SHP77 (cell line): ENCODE data around the gene S100A16.

ENCODE experiments used
- DNase-seq, 2 experiments: peaks; one replicate each; lab custom pipeline; 2025; lab: John Stamatoyannopoulos, UW

The S100A16 gene

DNA sequence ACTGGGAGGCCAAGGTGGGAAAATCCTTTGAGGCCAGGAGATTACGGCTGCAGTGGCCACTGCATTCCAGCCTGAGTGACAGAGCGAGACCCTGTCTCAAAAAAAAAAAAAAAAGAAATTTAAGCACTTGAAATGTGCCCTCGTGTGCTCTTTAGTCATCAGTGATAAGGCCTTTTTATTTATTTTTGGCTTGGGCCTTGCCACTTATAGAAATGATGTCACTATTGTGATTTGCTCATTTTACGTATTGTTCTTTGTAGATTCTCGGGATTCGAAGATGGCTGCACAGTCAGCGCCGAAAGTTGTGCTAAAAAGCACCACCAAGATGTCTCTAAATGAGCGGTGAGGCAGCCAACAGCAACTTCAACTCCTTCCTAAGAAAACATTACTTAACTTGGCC, 23.4 kb upstream of the S100A16 start:
- no peak for DNase-seq

DNA sequence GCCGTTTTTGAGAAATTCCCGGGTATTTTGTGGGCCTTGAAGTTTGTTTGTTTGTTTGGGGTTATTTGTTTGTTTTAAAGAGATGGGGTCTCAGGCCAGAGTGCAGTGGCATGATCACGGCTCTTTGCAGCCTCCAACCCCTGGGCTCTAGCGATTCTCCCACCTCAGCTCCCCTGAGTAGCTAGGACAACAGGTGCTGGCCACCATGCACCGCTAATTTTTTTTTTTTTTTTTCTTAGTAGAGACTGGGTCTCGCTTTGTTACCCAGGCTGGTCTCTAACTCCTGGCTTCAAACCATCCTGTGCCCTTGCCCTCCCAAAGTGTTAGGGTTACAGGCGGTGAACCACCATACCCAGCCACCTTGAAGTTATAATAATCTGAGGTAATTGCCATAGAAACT, 22.9 kb upstream of the S100A16 start:
- DNase-seq, result no peak

GRCh38 chr1:153633754-153634665, 21.1 kb upstream of the S100A16 start, which contains the start of gene CHTOP:
Gene CHTOP, plus strand, starts transcription at chr1:153634066. Its CDS starts 2,523 bp downstream, at chr1:153636589.
- peak; percentile 100 for DNase-seq

GRCh38 chr1:153633161-153633753, 20.3 kb upstream of the S100A16 start:
- peak in 1 of 2 experiments; percentile 78 for DNase-seq

- no peak for DNase-seq
These were observed 18.4 kb upstream of the S100A16 start for GRCh38 chr1:153631047-153632022.

GRCh38 chr1:153630384-153630783, 17.4 kb upstream of the S100A16 start:
- DNase-seq, result no peak

DNA sequence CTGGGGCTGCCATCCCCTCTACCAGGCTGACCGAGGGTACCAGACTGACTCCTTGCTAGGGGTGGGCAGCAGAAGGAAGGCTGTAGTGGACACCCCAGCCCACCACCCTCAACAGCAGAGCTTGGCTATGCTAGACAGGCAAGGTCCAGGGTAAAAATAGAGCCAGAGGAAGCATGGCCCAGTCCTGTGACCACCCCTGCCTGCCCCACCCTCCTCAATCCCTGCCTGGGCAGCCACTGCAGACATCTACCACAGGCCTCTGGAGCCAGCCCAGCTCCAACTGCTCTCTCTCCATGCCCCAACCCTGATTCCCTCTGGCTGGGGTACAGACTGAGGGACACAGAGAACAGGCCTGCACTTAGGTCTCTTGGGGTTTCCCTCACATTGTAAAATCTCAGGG, 17.0 kb upstream of the S100A16 start:
- no peak for DNase-seq

- DNase-seq, result no peak
These were observed 16.4 kb upstream of the S100A16 start for GRCh38 chr1:153629343-153629665.

- no peak for DNase-seq
These were observed 15.9 kb upstream of the S100A16 start for GRCh38 chr1:153628638-153629342.

GRCh38 chr1:153627715-153628626, 15.0 kb upstream of the S100A16 start, which contains the start of gene S100A1:
Gene S100A1, plus strand, starts transcription at chr1:153628434. Its CDS starts 2,088 bp downstream, at chr1:153630522.
- DNase-seq, result no peak

DNA sequence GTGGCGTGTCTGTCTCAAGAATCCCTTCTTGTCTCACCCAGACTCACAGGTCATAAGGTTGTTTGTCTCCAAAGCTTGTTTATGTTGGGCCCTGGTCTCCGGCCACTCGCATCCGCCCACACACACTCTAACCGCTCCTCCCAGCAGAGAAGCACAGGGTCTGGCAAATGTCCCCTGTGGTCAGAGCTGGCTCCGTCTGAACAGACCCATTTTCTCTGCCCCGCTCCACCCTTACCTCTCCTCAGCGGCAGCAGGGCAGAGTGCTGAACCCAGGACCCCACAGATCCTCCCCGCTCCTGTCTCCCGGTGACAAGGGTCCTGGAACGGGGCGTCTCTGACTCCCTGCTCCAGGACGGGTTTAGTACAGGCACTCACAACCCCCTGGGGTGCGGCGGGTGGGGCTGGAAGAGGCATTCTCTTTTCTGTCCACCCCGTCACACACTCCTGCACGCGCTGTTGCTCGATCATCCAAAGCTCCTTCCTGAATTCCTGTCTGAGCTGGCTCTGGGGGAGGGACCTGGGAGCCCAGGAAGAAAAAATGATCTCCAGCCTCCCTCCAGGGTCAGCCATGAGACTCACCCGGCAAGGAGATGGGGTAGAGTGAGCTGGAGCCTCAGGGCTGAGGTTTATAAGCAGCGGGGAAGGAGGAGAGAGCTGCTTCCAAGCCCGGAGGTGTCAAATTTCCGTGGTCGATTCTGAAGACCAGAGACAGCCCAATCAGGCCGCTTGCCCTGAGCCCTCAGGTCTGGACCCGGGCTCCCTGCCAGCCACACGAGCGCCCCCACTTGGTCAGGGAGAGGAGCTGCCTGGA, 14.2 kb upstream of the S100A16 start, which contains the start of gene S100A13:
Gene S100A13 (minus strand): TSS at position 602 of the 811 bp plus-strand sequence. CDS start 1,033 bp downstream, outside the sequence.
- DNase-seq, result peak; percentile 96 to 98

- no peak for DNase-seq
These were observed 13.6 kb upstream of the S100A16 start for GRCh38 chr1:153626477-153626903.

- no peak for DNase-seq
These were observed 12.2 kb upstream of the S100A16 start for GRCh38 chr1:153624965-153625611.

- no peak for DNase-seq
These were observed 10.2 kb upstream of the S100A16 start for GRCh38 chr1:153623101-153623500.

DNA sequence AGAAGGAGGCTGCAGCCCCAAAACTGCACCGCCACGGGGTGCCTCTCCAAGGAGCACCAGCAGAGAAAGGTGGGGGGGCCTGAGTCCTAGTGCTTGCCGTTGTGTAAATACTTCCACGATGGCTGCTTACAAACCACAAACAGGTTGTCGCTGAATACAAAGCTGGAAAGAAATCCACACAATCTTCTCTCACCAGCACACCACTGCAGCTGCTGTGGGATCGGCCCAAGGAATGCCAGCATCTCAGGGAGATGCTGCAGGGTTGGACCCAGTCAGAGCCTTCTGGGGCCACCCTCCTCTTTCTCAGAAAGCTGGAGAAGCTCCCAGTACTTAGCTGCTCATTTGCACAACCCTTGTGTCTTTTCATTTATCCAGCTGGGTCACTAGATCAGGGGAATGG, 6.2 kb upstream of the S100A16 start:
- DNase-seq, result no peak

- peak; percentile 71 to 90 for DNase-seq
These were observed 4.7 kb upstream of the S100A16 start for GRCh38 chr1:153617663-153618062.

GRCh38 chr1:153616917-153617311, 4.0 kb upstream of the S100A16 start:
- no peak for DNase-seq

DNA sequence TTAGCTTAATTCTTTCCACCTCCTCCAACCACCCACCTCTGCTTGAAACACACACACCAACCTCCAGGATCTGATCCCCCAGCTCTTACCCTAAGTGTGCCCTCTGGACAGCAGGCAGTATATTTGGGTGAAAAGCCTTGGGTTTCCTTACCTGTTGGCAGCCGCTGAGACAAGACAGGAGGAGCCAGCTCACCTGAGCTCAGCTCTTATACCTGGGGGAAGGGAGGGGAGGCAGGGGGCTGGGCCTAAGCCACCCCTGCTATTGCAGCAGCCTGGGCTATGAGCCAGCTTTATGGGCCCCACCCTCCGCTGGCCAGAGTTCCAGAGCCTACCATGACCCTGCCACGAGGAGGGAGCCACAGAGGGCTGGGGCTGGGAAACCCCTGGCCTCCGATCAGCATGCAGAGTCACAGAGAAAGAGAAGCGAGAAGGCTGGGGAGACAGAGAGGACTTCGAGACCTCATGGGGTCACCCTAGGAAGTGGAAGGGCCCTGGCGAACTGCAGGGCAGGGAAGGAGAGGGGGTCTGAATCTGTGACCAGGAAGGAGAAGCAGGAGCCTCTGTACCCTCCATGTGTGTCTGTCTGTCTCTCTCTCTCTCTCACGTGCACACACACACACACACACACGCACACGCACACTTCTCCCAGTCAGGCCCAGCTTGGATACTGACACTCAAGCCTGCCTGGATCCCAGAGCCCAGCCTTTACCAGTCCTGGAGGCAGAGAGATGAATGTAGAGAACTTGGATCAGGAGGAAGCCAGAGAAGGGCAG, 3.4 kb upstream of the S100A16 start, which contains the start of gene S100A14:
Gene S100A14 (minus strand): TSS at position 182 of the 773 bp plus-strand sequence. CDS start 467 bp downstream, outside the sequence.
- no peak for DNase-seq
